ENCODE results near the gene RPL21.
"Not testable (repeated sequence)": the region's sequence is repeated elsewhere in the genome, so short reads cannot be mapped to it uniquely, and the experiment has no call there.

Gene RPL21

GRCh38 chr13:27290715-27291114, 39.4 kb downstream of the RPL21 start:
- ChIA-PET POLR2A (interaction anchor here (0.6 kb wide), 1 partner anchor 10 kb away, joined by 3 read pairs; no protein-coding TSS in a partner anchor), CTCF (interaction anchor here (1.6 kb wide), 1 partner anchor 206 kb away, joined by 3 read pairs; no protein-coding TSS in a partner anchor)
- no peak overlapping the region for H3K4me3 ChIP-seq (ENCODE audit: control insufficient read depth in 1 of 7, extremely low read depth in 1 of 7, insufficient read depth in 4 of 7, low read depth in 2 of 7, low read length in 6 of 7)
- H3K4me1 ChIP-seq (ENCODE audit: control extremely low read depth in 1 of 4, control insufficient read depth in 4 of 4, insufficient read depth in 4 of 4, low read length in 3 of 4) = peaks cover 0 to 11% (median 8%) of the 10 kb centered on the region in 4 experiments
- H3K9me3 ChIP-seq (ENCODE audit: control extremely low read depth in 1 of 5, control insufficient read depth in 4 of 5, insufficient read depth in 2 of 5, low read depth in 1 of 5, low read length in 4 of 5) = no peaks in the 10 kb centered on the region
- no peaks in the 10 kb centered on the region for H3K36me3 ChIP-seq (ENCODE audit: control insufficient read depth in 4 of 4, insufficient read depth in 4 of 4, low read length in 3 of 4)
- DNase-seq = no peak
- H3K27me3 ChIP-seq (replicated peaks in 2 of 5; ENCODE audit: control insufficient read depth in 4 of 5, insufficient read depth in 5 of 5, low read length in 4 of 5) = no peaks in the 10 kb centered on the region
- WGBS (ENCODE audit: insufficient coverage) = 92% methylated on average over 3 of the region's 4 CpGs
- H3K27ac ChIP-seq (ENCODE audit: insufficient read depth in 1 of 2, low read depth in 1 of 2, low read length in 2 of 2, poor library complexity in 1 of 2, severe bottlenecking in 2 of 2) = no peak overlapping the region

GRCh38 chr13:27291967-27292366, 40.6 kb downstream of the RPL21 start:
- CTCF ChIA-PET = interaction anchor here (1.0 to 1.2 kb wide), 2 partner anchors 8 to 17 kb away, joined by 3 to 7 read pairs; no protein-coding TSS in a partner anchor
- H3K4me3 ChIP-seq (ENCODE audit: control insufficient read depth in 1 of 7, extremely low read depth in 1 of 7, insufficient read depth in 4 of 7, low read depth in 2 of 7, low read length in 6 of 7); H3K27me3 ChIP-seq (replicated peaks in 2 of 5; ENCODE audit: control insufficient read depth in 4 of 5, insufficient read depth in 5 of 5, low read length in 4 of 5); H3K9me3 ChIP-seq (ENCODE audit: control extremely low read depth in 1 of 5, control insufficient read depth in 4 of 5, insufficient read depth in 2 of 5, low read depth in 1 of 5, low read length in 4 of 5); POLR2A ChIA-PET; H3K27ac ChIP-seq (ENCODE audit: insufficient read depth in 1 of 2, low read depth in 1 of 2, low read length in 2 of 2, poor library complexity in 1 of 2, severe bottlenecking in 2 of 2); H3K36me3 ChIP-seq (ENCODE audit: control insufficient read depth in 4 of 4, insufficient read depth in 4 of 4, low read length in 3 of 4): not testable (repeated sequence)
- H3K4me1 ChIP-seq (ENCODE audit: control extremely low read depth in 1 of 4, control insufficient read depth in 4 of 4, insufficient read depth in 4 of 4, low read length in 3 of 4) = peaks cover 0 to 11% (median 8%) of the 10 kb centered on the region in 4 experiments
- peak in 1 of 3 donors; percentile 13 for DNase-seq
- 70% methylated on average over 2 of the region's 8 CpGs for WGBS (ENCODE audit: insufficient coverage)

GRCh38 chr13:27293076-27293691, 41.8 kb downstream of the RPL21 start:
- peaks cover 0 to 11% (median 8%) of the 10 kb centered on the region in 4 experiments for H3K4me1 ChIP-seq (ENCODE audit: control extremely low read depth in 1 of 4, control insufficient read depth in 4 of 4, insufficient read depth in 4 of 4, low read length in 3 of 4)
- ChIA-PET CTCF (interaction anchor here (1.2 to 1.5 kb wide), 3 partner anchors 9 to 66 kb away, joined by 4 to 7 read pairs (median 5); no protein-coding TSS in a partner anchor), POLR2A (no interaction called here)
- H3K4me3 ChIP-seq (ENCODE audit: control insufficient read depth in 1 of 7, extremely low read depth in 1 of 7, insufficient read depth in 4 of 7, low read depth in 2 of 7, low read length in 6 of 7) = no peak overlapping the region
- 82% methylated on average over 6 of the region's 8 CpGs for WGBS (ENCODE audit: insufficient coverage)
- H3K36me3 ChIP-seq (ENCODE audit: control insufficient read depth in 4 of 4, insufficient read depth in 4 of 4, low read length in 3 of 4) = no peaks in the 10 kb centered on the region
- no peak for DNase-seq
- H3K27me3 ChIP-seq (replicated peaks in 2 of 5; ENCODE audit: control insufficient read depth in 4 of 5, insufficient read depth in 5 of 5, low read length in 4 of 5) = no peaks in the 10 kb centered on the region
- no peaks in the 10 kb centered on the region for H3K9me3 ChIP-seq (ENCODE audit: control extremely low read depth in 1 of 5, control insufficient read depth in 4 of 5, insufficient read depth in 2 of 5, low read depth in 1 of 5, low read length in 4 of 5)
- no peak overlapping the region for H3K27ac ChIP-seq (ENCODE audit: insufficient read depth in 1 of 2, low read depth in 1 of 2, low read length in 2 of 2, poor library complexity in 1 of 2, severe bottlenecking in 2 of 2)

GRCh38 chr13:27293873-27294515, 42.6 kb downstream of the RPL21 start:
- H3K4me3 ChIP-seq (ENCODE audit: control insufficient read depth in 1 of 7, extremely low read depth in 1 of 7, insufficient read depth in 4 of 7, low read depth in 2 of 7, low read length in 6 of 7) = no peak overlapping the region
- H3K27me3 ChIP-seq (replicated peaks in 2 of 5; ENCODE audit: control insufficient read depth in 4 of 5, insufficient read depth in 5 of 5, low read length in 4 of 5) = no peaks in the 10 kb centered on the region
- H3K36me3 ChIP-seq (ENCODE audit: control insufficient read depth in 4 of 4, insufficient read depth in 4 of 4, low read length in 3 of 4) = no peaks in the 10 kb centered on the region
- H3K27ac ChIP-seq (ENCODE audit: insufficient read depth in 1 of 2, low read depth in 1 of 2, low read length in 2 of 2, poor library complexity in 1 of 2, severe bottlenecking in 2 of 2) = peak overlapping the region in 1 of 2 experiments; percentile 2
- POLR2A ChIA-PET = no interaction called here
- WGBS (ENCODE audit: insufficient coverage) = 22% methylated on average over 1 of the region's 4 CpGs
- DNase-seq = peak in 2 of 3 donors; percentile 41 to 53
- no peaks in the 10 kb centered on the region for H3K9me3 ChIP-seq (ENCODE audit: control extremely low read depth in 1 of 5, control insufficient read depth in 4 of 5, insufficient read depth in 2 of 5, low read depth in 1 of 5, low read length in 4 of 5)
- peaks cover 0 to 11% (median 8%) of the 10 kb centered on the region in 4 experiments for H3K4me1 ChIP-seq (ENCODE audit: control extremely low read depth in 1 of 4, control insufficient read depth in 4 of 4, insufficient read depth in 4 of 4, low read length in 3 of 4)
- CTCF ChIA-PET = interaction anchor here (0.8 to 2.3 kb wide), 5 partner anchors 8 to 64 kb away, joined by 3 to 9 read pairs (median 5); no protein-coding TSS in a partner anchor

GRCh38 chr13:27295096-27295495, 43.7 kb downstream of the RPL21 start:
- Histone ChIP-seq H3K36me3 (ENCODE audit: control insufficient read depth in 4 of 4, insufficient read depth in 4 of 4, low read length in 3 of 4) (no peaks in the 10 kb centered on the region), H3K4me1 (ENCODE audit: control extremely low read depth in 1 of 4, control insufficient read depth in 4 of 4, insufficient read depth in 4 of 4, low read length in 3 of 4) (peaks cover 0 to 11% (median 8%) of the 10 kb centered on the region in 4 experiments), H3K27me3 (replicated peaks in 2 of 5; ENCODE audit: control insufficient read depth in 4 of 5, insufficient read depth in 5 of 5, low read length in 4 of 5) (no peaks in the 10 kb centered on the region), H3K4me3 (ENCODE audit: control insufficient read depth in 1 of 7, extremely low read depth in 1 of 7, insufficient read depth in 4 of 7, low read depth in 2 of 7, low read length in 6 of 7) (no peak overlapping the region), H3K27ac (ENCODE audit: insufficient read depth in 1 of 2, low read depth in 1 of 2, low read length in 2 of 2, poor library complexity in 1 of 2, severe bottlenecking in 2 of 2) (no peak overlapping the region), H3K9me3 (ENCODE audit: control extremely low read depth in 1 of 5, control insufficient read depth in 4 of 5, insufficient read depth in 2 of 5, low read depth in 1 of 5, low read length in 4 of 5) (no peaks in the 10 kb centered on the region)
- WGBS (ENCODE audit: insufficient coverage) = 94% methylated on average over 5 of the region's 7 CpGs
- CTCF ChIA-PET = interaction anchor here (1.4 to 2.3 kb wide), 3 partner anchors 9 to 63 kb away, joined by 3 to 9 read pairs (median 7); no protein-coding TSS in a partner anchor
- POLR2A ChIA-PET = no interaction called here
- DNase-seq = no peak

DNA sequence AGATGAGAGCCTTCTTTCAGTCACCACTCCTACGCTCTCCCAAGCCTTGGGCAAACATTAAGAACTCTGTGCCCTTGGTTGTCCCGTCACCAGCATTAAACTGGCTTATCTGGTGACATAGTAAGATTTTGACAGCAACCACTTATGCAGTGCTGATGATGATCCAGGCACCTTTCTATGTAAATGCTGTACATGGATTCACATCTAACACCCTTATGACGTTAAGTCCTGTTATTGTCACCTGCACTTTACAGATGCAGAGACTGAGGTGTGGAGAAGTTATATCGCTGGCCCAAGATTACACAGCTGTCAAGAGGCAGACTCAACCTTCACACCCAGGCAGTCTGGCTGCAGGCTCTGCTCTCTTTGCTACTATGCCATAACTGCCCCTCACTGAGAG, 44.3 kb downstream of the RPL21 start:
- Histone ChIP-seq H3K4me3 (ENCODE audit: control insufficient read depth in 1 of 7, extremely low read depth in 1 of 7, insufficient read depth in 4 of 7, low read depth in 2 of 7, low read length in 6 of 7) (no peak overlapping the region), H3K36me3 (ENCODE audit: control insufficient read depth in 4 of 4, insufficient read depth in 4 of 4, low read length in 3 of 4) (no peaks in the 10 kb centered on the region), H3K27me3 (replicated peaks in 2 of 5; ENCODE audit: control insufficient read depth in 4 of 5, insufficient read depth in 5 of 5, low read length in 4 of 5) (no peaks in the 10 kb centered on the region), H3K27ac (ENCODE audit: insufficient read depth in 1 of 2, low read depth in 1 of 2, low read length in 2 of 2, poor library complexity in 1 of 2, severe bottlenecking in 2 of 2) (no peak overlapping the region), H3K4me1 (ENCODE audit: control extremely low read depth in 1 of 4, control insufficient read depth in 4 of 4, insufficient read depth in 4 of 4, low read length in 3 of 4) (peaks cover 0 to 11% (median 8%) of the 10 kb centered on the region in 4 experiments), H3K9me3 (ENCODE audit: control extremely low read depth in 1 of 5, control insufficient read depth in 4 of 5, insufficient read depth in 2 of 5, low read depth in 1 of 5, low read length in 4 of 5) (no peaks in the 10 kb centered on the region)
- POLR2A ChIA-PET = no interaction called here
- WGBS (ENCODE audit: insufficient coverage) = 100% methylated on average over 3 of the region's 4 CpGs
- CTCF ChIA-PET = interaction anchor here (2.3 kb wide), 1 partner anchor 21 kb away, joined by 7 read pairs; no protein-coding TSS in a partner anchor
- no peak for DNase-seq

DNA sequence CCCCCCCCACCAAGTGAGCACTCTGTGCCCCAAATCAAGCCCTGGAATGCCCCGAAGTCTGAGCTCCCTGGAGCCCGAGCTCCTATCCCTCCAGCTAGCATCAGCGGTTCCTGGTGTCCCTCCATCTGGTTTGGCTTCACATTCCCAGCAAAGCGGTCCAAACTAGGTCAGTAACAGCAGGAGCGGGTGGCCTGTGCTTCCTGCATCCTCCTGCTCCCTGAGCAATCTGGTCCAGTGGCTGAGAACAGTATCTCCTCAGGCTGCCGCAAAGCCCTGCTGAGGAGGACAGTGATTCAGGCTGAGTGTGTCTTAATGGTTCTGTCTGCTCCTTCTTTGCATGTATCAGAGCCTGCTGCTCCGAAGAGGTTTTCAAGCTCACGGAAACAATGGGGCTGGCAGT, 45.1 kb downstream of the RPL21 start:
- CTCF ChIA-PET = interaction anchor here (1.1 to 2.3 kb wide), 3 partner anchors 15 to 530 kb away, joined by 4 to 7 read pairs (median 6); no protein-coding TSS in a partner anchor

More for the DNA sequence above, 45.1 kb downstream of the RPL21 start:
- H3K36me3 ChIP-seq (ENCODE audit: control insufficient read depth in 4 of 4, insufficient read depth in 4 of 4, low read length in 3 of 4) = no peaks in the 10 kb centered on the region
- POLR2A ChIA-PET = no interaction called here
- no peak for DNase-seq
- no peak overlapping the region for H3K4me3 ChIP-seq (ENCODE audit: control insufficient read depth in 1 of 7, extremely low read depth in 1 of 7, insufficient read depth in 4 of 7, low read depth in 2 of 7, low read length in 6 of 7)
- H3K27me3 ChIP-seq (replicated peaks in 2 of 5; ENCODE audit: control insufficient read depth in 4 of 5, insufficient read depth in 5 of 5, low read length in 4 of 5) = no peaks in the 10 kb centered on the region
- H3K4me1 ChIP-seq (ENCODE audit: control extremely low read depth in 1 of 4, control insufficient read depth in 4 of 4, insufficient read depth in 4 of 4, low read length in 3 of 4) = peaks cover 0 to 11% (median 8%) of the 10 kb centered on the region in 4 experiments
- H3K9me3 ChIP-seq (ENCODE audit: control extremely low read depth in 1 of 5, control insufficient read depth in 4 of 5, insufficient read depth in 2 of 5, low read depth in 1 of 5, low read length in 4 of 5) = no peaks in the 10 kb centered on the region
- WGBS (ENCODE audit: insufficient coverage) = 100% methylated on average over 8 of the region's 8 CpGs
- H3K27ac ChIP-seq (ENCODE audit: insufficient read depth in 1 of 2, low read depth in 1 of 2, low read length in 2 of 2, poor library complexity in 1 of 2, severe bottlenecking in 2 of 2) = no peak overlapping the region

All from common myeloid progenitor, CD34-positive (primary cell).